Suprapubic skin (tissue), 4 donors: ENCODE data around the gene CERS6.

Experiments used
- EP300 ChIP-seq: sonication (generic); formaldehyde crosslinking; IDR thresholded peaks from one replicate; pipeline ENCODE4 v1.6.1; 2017; ENCODE audit warnings: antibody characterized with exemption
- POLR2A ChIP-seq, 2 donors: fragments of 450-650 bp; IDR thresholded peaks; one replicate each; pipeline ENCODE4 v1.6.1; 2017; ENCODE audit warnings: antibody characterized with exemption in 2 of 2, mild to moderate bottlenecking in 2 of 2, moderate library complexity in 2 of 2
- POLR2AphosphoS5 ChIP-seq, 3 donors: sonication (generic); formaldehyde crosslinking; IDR thresholded peaks; one replicate each; pipeline ENCODE4 v1.6.1; 2017; ENCODE audit warnings: antibody characterized with exemption in 3 of 3
- TF ChIP-seq, protein P1 (sequence below), 2 donors: fragments of 200-600 bp in 1 of 2; fragments of 450-650 bp in 1 of 2; sonication (generic) in 1 of 2; IDR thresholded peaks; one replicate each; pipeline ENCODE4 v1.5.1; 2016 to 2019; ENCODE audit warnings: antibody characterized with exemption in 2 of 2, mild to moderate bottlenecking in 1 of 2, moderate library complexity in 1 of 2

- TF ChIP-seq, protein P1, sequence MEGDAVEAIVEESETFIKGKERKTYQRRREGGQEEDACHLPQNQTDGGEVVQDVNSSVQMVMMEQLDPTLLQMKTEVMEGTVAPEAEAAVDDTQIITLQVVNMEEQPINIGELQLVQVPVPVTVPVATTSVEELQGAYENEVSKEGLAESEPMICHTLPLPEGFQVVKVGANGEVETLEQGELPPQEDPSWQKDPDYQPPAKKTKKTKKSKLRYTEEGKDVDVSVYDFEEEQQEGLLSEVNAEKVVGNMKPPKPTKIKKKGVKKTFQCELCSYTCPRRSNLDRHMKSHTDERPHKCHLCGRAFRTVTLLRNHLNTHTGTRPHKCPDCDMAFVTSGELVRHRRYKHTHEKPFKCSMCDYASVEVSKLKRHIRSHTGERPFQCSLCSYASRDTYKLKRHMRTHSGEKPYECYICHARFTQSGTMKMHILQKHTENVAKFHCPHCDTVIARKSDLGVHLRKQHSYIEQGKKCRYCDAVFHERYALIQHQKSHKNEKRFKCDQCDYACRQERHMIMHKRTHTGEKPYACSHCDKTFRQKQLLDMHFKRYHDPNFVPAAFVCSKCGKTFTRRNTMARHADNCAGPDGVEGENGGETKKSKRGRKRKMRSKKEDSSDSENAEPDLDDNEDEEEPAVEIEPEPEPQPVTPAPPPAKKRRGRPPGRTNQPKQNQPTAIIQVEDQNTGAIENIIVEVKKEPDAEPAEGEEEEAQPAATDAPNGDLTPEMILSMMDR (IDR thresholded peaks at IDR 0.05), result no peak
- TF ChIP-seq POLR2AphosphoS5 (IDR thresholded peaks at IDR 0.05) (no peak), POLR2A (IDR thresholded peaks at IDR 0.05) (no peak), EP300 (no peak)
Measured at GRCh38 chr2:168438553-168438952, 17.5 kb upstream of the CERS6 start.
